ENCODE results near the gene BTBD16. TPM values are rescaled to one million over a fixed set of nuclear protein-coding genes. Genes with fewer than 3 reads are reported as not detected.

BTBD16 gene
- total and polyA plus RNA-seq, 2 donors (not counting 3 experiments of a cell fraction or from before 2014, with no cell fraction given): 0.04 TPM; not detected in 1

- Histone ChIP-seq H3K79me2 (ENCODE audit: control insufficient read depth, insufficient read depth, low read length) (no peaks in the 10 kb centered on the region), H3K9me3 (replicated peaks; ENCODE audit: control insufficient read depth, insufficient read depth, low read length) (no peaks in the 10 kb centered on the region), H3K9me1 (replicated peaks; ENCODE audit: control insufficient read depth, extremely low read depth, insufficient read depth, low read length) (no peaks in the 10 kb centered on the region), H3K27ac (ENCODE audit: insufficient read depth, low read depth, low read length) (no peak overlapping the region), H3K4me1 (ENCODE audit: control insufficient read depth, extremely low read depth, insufficient read depth, low read length) (no peaks in the 10 kb centered on the region), H2AFZ (ENCODE audit: low read depth, low read length) (no peak overlapping the region), H3K9ac (replicated peaks; ENCODE audit: extremely low read depth, insufficient read depth, low read length) (no peak overlapping the region), H3K36me3 (ENCODE audit: control insufficient read depth in 2 of 2, extremely low read depth in 1 of 2, insufficient read depth in 2 of 2, low read length in 2 of 2) (no peaks in the 10 kb centered on the region), H4K20me1 (replicated peaks; ENCODE audit: control insufficient read depth, extremely low read depth, insufficient read depth, low read length) (no peaks in the 10 kb centered on the region), H3K27me3 (ENCODE audit: control insufficient read depth in 2 of 2, insufficient read depth in 2 of 2, low read length in 2 of 2) (no peaks in the 10 kb centered on the region), H3K4me3 (replicated peaks in 1 of 3; ENCODE audit: insufficient read depth in 1 of 3, low read depth in 1 of 3, low read length in 3 of 3) (no peak overlapping the region), H3K4me2 (ENCODE audit: insufficient read depth, low read length) (no peak overlapping the region)
- dilution Hi-C loops (cut with MboI; ENCODE audit: extremely low pct_ligation_motif_present, low sequenced_read_pairs): no loop called here
- ChIA-PET CTCF (interaction anchor here (1.2 to 5.8 kb wide), 8 partner anchors 9 to 222 kb away, joined by 4 to 54 read pairs (median 8); no protein-coding TSS in a partner anchor), POLR2A (no interaction called here)
- no TSS peak for BruUV-seq (replicated peaks)
- no peak for FAIRE-seq
- TF ChIP-seq MYC (IDR thresholded peaks at IDR 0.05; ENCODE audit: low read depth, low read length): no peak
- no peak for TF ChIP-seq JUN (IDR thresholded peaks at IDR 0.05; ENCODE audit: borderline replicate concordance, insufficient read depth, insufficient read length, low read depth)
- TF ChIP-seq POLR2A (IDR thresholded peaks at IDR 0.05; ENCODE audit: low read depth, low read length): no peak
- TF ChIP-seq FOS (IDR thresholded peaks at IDR 0.05; ENCODE audit: borderline replicate concordance, insufficient read depth, low read length): no peak
- no peak for TF ChIP-seq GATA2 (IDR thresholded peaks at IDR 0.05; ENCODE audit: insufficient read depth, insufficient read length, low read depth, low read length)
- TF ChIP-seq EZH2 (IDR thresholded peaks at IDR 0.05; ENCODE audit: borderline replicate concordance, low read depth, low read length, severe bottlenecking): no peak
- no peak for TF ChIP-seq POLR2AphosphoS5 (IDR thresholded peaks at IDR 0.05; ENCODE audit: insufficient read depth, low read depth, low read length)
- TF ChIP-seq, protein P1, sequence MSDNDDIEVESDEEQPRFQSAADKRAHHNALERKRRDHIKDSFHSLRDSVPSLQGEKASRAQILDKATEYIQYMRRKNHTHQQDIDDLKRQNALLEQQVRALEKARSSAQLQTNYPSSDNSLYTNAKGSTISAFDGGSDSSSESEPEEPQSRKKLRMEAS (IDR thresholded peaks at IDR 0.05; ENCODE audit: insufficient read depth, insufficient read length): no peak
- TF ChIP-seq, protein P2, sequence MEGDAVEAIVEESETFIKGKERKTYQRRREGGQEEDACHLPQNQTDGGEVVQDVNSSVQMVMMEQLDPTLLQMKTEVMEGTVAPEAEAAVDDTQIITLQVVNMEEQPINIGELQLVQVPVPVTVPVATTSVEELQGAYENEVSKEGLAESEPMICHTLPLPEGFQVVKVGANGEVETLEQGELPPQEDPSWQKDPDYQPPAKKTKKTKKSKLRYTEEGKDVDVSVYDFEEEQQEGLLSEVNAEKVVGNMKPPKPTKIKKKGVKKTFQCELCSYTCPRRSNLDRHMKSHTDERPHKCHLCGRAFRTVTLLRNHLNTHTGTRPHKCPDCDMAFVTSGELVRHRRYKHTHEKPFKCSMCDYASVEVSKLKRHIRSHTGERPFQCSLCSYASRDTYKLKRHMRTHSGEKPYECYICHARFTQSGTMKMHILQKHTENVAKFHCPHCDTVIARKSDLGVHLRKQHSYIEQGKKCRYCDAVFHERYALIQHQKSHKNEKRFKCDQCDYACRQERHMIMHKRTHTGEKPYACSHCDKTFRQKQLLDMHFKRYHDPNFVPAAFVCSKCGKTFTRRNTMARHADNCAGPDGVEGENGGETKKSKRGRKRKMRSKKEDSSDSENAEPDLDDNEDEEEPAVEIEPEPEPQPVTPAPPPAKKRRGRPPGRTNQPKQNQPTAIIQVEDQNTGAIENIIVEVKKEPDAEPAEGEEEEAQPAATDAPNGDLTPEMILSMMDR (IDR thresholded peaks at IDR 0.05; ENCODE audit: extremely low read depth in 1 of 2, insufficient read depth in 1 of 2, low read depth in 1 of 2, low read length in 2 of 2): no peak
- no peak for DNase-seq (ENCODE audit: low read depth, low spot score)
- intact Hi-C loops (cut with micrococcal nuclease): loop anchor here (2.0 kb wide), 1 partner anchor 33 kb away; no protein-coding TSS in a partner anchor
Observed at GRCh38 chr10:122343936-122344335, 72.8 kb downstream of the BTBD16 start.
